ENCODE results near the gene SMURF1.

Gene SMURF1

GRCh38 chr7:99036546-99037111 lies 107.3 kb downstream of the SMURF1 start:
- TF ChIP-seq CTCF (IDR thresholded peaks at IDR 0.05; ENCODE audit: insufficient read depth, low read depth, low read length, missing control alignments): no peak
- H3K4me3 ChIP-seq (ENCODE audit: low read depth, low read length): no peak overlapping the region
- DNase-seq (ENCODE audit: low read depth): no peak

GRCh38 chr7:99035723-99036545 lies 108.0 kb downstream of the SMURF1 start:
- DNase-seq (ENCODE audit: low read depth): no peak
- no peak overlapping the region for H3K4me3 ChIP-seq (ENCODE audit: low read depth, low read length)
- TF ChIP-seq CTCF (IDR thresholded peaks at IDR 0.05; ENCODE audit: insufficient read depth, low read depth, low read length, missing control alignments): no peak

- no peak overlapping the region for H3K4me3 ChIP-seq (ENCODE audit: low read depth, low read length)
- no peak for DNase-seq (ENCODE audit: low read depth)
- no peak for TF ChIP-seq CTCF (IDR thresholded peaks at IDR 0.05; ENCODE audit: insufficient read depth, low read depth, low read length, missing control alignments)
These were observed 108.8 kb downstream of the SMURF1 start for GRCh38 chr7:99034932-99035722.

- DNase-seq (ENCODE audit: low read depth): no peak
- H3K4me3 ChIP-seq (ENCODE audit: low read depth, low read length): no peak overlapping the region
- TF ChIP-seq CTCF (IDR thresholded peaks at IDR 0.05; ENCODE audit: insufficient read depth, low read depth, low read length, missing control alignments): no peak
These were observed 110.1 kb downstream of the SMURF1 start for GRCh38 chr7:99033765-99034164.

GRCh38 chr7:99032928-99033327 lies 111.0 kb downstream of the SMURF1 start:
- no peak for TF ChIP-seq CTCF (IDR thresholded peaks at IDR 0.05; ENCODE audit: insufficient read depth, low read depth, low read length, missing control alignments)
- H3K4me3 ChIP-seq (ENCODE audit: low read depth, low read length): no peak overlapping the region
- no peak for DNase-seq (ENCODE audit: low read depth)

GRCh38 chr7:99031496-99031895 lies 112.4 kb downstream of the SMURF1 start:
- no peak for TF ChIP-seq CTCF (IDR thresholded peaks at IDR 0.05; ENCODE audit: insufficient read depth, low read depth, low read length, missing control alignments)
- DNase-seq (ENCODE audit: low read depth): no peak
- no peak overlapping the region for H3K4me3 ChIP-seq (ENCODE audit: low read depth, low read length)

Data from GM12865 (cell line).